Right ventricle myocardium superior (tissue), 1 donor: ENCODE measurements around the gene PANK2. TPM values are rescaled to one million over a fixed set of nuclear protein-coding genes. Genes with fewer than 3 reads are reported as not detected.
A peak's percentile ranks its signal among the peaks of the same experiment; 100 is the strongest.
"Not testable (repeated sequence)": the region's sequence is repeated elsewhere in the genome, so short reads cannot be mapped to it uniquely, and the experiment has no call there.

ENCODE experiments used
- ATAC-seq: fragments of 200-7000 bp; cut with Tn5 transposase; one replicate; pipeline ENCODE4 v1.9.1; 2020; ENCODE audit warnings: mild to moderate bottlenecking; ENCODE audit not compliant: poor library complexity
- DNase-seq: peaks from one replicate; pipeline ENCODE4 v3.0.0-alpha.2; 2020
- intact Hi-C: fragments of 100-400 bp; cut with DNase I; formaldehyde crosslinking; loops from one replicate; pipeline ENCODE4 v1.11.2; 2022
- long read RNA-seq: library from polyadenylated mRNA; unstranded; transcript quantifications from one replicate; pipeline ENCODE4 v2.0.0, GENCODE V29; 2021
- total RNA-seq: library from RNA; stranded (reverse); fragmentation: NEBNext Ultra II Directional; extraction: Animal tissue kit (Norgen Biotek cat#: 25700); gene quantifications from one replicate; pipeline ENCODE4 v1.2.1, GENCODE V29; 2021
- donor health status: DM: no; HTN: yes; CAD: no; lungs with severe emphysema.

PANK2 gene
- total RNA-seq, result 15.9 TPM
- long read RNA-seq, full-length matches to known transcripts, result 19 of 26 reads
- long read RNA-seq, partial matches to known transcripts, result 4 of 26 reads
- long read RNA-seq, other reads (novel, unspliced or antisense), result 3 of 26 reads

GRCh38 chr20:3888622-3889488, at the start of gene PANK2:
TSS of gene PANK2 (plus strand) at chr20:3889387.
- peak; percentile 97 for ATAC-seq
- DNase-seq, result peak; percentile 100
- intact Hi-C loops, result no loop called here

- DNase-seq, ATAC-seq, intact Hi-C loops: not testable (repeated sequence)
Observed at GRCh38 chr20:3840201-3840600, 49.0 kb upstream of the PANK2 start.

- intact Hi-C loops, result no loop called here
- DNase-seq (no peak), ATAC-seq (no peak)
Observed at GRCh38 chr20:3842348-3842930, 46.7 kb upstream of the PANK2 start.

- DNase-seq (no peak), ATAC-seq (no peak)
- intact Hi-C loops, result no loop called here
Observed at GRCh38 chr20:3843490-3843889, 45.7 kb upstream of the PANK2 start.

- intact Hi-C loops, DNase-seq, ATAC-seq: not testable (repeated sequence)
Observed at GRCh38 chr20:3843990-3844619, 45.1 kb upstream of the PANK2 start.

GRCh38 chr20:3846378-3846739, 42.8 kb upstream of the PANK2 start:
- intact Hi-C loops, result no loop called here
- no peak for ATAC-seq
- DNase-seq, result no peak

GRCh38 chr20:3846740-3847428, 42.3 kb upstream of the PANK2 start, which contains the start of gene MAVS:
TSS of gene MAVS (plus strand) at chr20:3846834. CDS start at chr20:3854625, 7,791 bp downstream.
- ATAC-seq, result peak; percentile 98
- intact Hi-C loops, result no loop called here

GRCh38 chr20:3847429-3847940, 41.7 kb upstream of the PANK2 start:
- no peak for ATAC-seq
- intact Hi-C loops, result no loop called here
- no peak for DNase-seq

More at GRCh38 chr20:3846740-3847428, 42.3 kb upstream of the PANK2 start, which contains the start of gene MAVS:
- peak; percentile 95 for DNase-seq

GRCh38 chr20:3848565-3848964, 40.6 kb upstream of the PANK2 start:
- intact Hi-C loops, result no loop called here
- ATAC-seq, result no peak
- DNase-seq, result no peak

GRCh38 chr20:3854462-3854871, 34.7 kb upstream of the PANK2 start:
- DNase-seq, result no peak
- no peak for ATAC-seq
- intact Hi-C loops, result no loop called here

- DNase-seq (no peak), ATAC-seq (no peak)
- intact Hi-C loops, result no loop called here
Observed at GRCh38 chr20:3857405-3857804, 31.8 kb upstream of the PANK2 start.

- intact Hi-C loops, result no loop called here
- DNase-seq, result no peak
Observed at GRCh38 chr20:3858689-3859088, 30.5 kb upstream of the PANK2 start.

GRCh38 chr20:3861191-3861590, 28.0 kb upstream of the PANK2 start:
- ATAC-seq, result no peak
- DNase-seq, result no peak
- intact Hi-C loops, result loop anchor here (10.0 kb wide), 1 partner anchor 176 kb away; the partner anchor contains the start of gene ADAM33

More at GRCh38 chr20:3858689-3859088, 30.5 kb upstream of the PANK2 start:
- no peak for ATAC-seq

- intact Hi-C loops, result loop anchor here (10.0 kb wide), 1 partner anchor 178 kb away; the partner anchor contains the start of gene ADAM33
- DNase-seq (no peak), ATAC-seq (no peak)
Observed at GRCh38 chr20:3862333-3862732, 26.9 kb upstream of the PANK2 start.

- ATAC-seq (no peak), DNase-seq (no peak)
- intact Hi-C loops, result loop anchor here (10.0 kb wide), 1 partner anchor 179 kb away; the partner anchor contains the start of gene ADAM33
Observed at GRCh38 chr20:3863317-3863716, 25.9 kb upstream of the PANK2 start.

GRCh38 chr20:3864518-3864917, 24.7 kb upstream of the PANK2 start:
- ATAC-seq (no peak), DNase-seq (no peak)
- intact Hi-C loops, result loop anchor here (10.0 kb wide), 1 partner anchor 180 kb away; the partner anchor contains the start of gene ADAM33

- ATAC-seq (no peak), DNase-seq (no peak)
- intact Hi-C loops, result loop anchor here (10.0 kb wide), 1 partner anchor 181 kb away; the partner anchor contains the start of gene ADAM33
Observed at GRCh38 chr20:3865152-3865886, 23.9 kb upstream of the PANK2 start.
